ENCODE measurements around the gene SDHB.

SDHB gene

GRCh38 chr1:16969057-16969611 lies 84.7 kb downstream of the SDHB start:
- no peak for DNase-seq (ENCODE audit: low spot score)
